Measurements from ENCODE around the gene SMARCC1. TPM values are rescaled to one million over a fixed set of nuclear protein-coding genes. Genes with fewer than 3 reads are reported as not detected.

SMARCC1 gene
- total RNA-seq, 2 donors from 2014 or later, result 25.9 to 34.3 TPM

- Histone ChIP-seq H3K4me1 (no peaks in the 10 kb centered on the region), H3K27ac (no peak overlapping the region), H3K27me3 (no peaks in the 10 kb centered on the region), H3K9me3 (no peaks in the 10 kb centered on the region), H3K4me3 (no peak overlapping the region), H3K36me3 (replicated peaks in 1 of 2; ENCODE audit: insufficient read depth in 1 of 2, low read depth in 2 of 2) (peaks cover 0 to 14% of the 10 kb centered on the region in 2 donors)
- intact Hi-C loops (cut with DNase I), result no loop called here
- DNase-seq, result no peak
- WGBS, 2 donors, result 88 to 95% methylated on average over 4 of the region's 4 CpGs
- TF ChIP-seq CTCF (IDR thresholded peaks at IDR 0.05), result no peak
- no peak for TF ChIP-seq POLR2A (IDR thresholded peaks at IDR 0.05)
- ATAC-seq, result no peak
Measured at GRCh38 chr3:47592066-47592795, 189.5 kb downstream of the SMARCC1 start.

- Histone ChIP-seq H3K4me1 (no peaks in the 10 kb centered on the region), H3K9me3 (no peaks in the 10 kb centered on the region), H3K27ac (no peak overlapping the region), H3K4me3 (no peak overlapping the region), H3K27me3 (no peaks in the 10 kb centered on the region), H3K36me3 (replicated peaks in 1 of 2; ENCODE audit: insufficient read depth in 1 of 2, low read depth in 2 of 2) (peaks cover 0 to 16% of the 10 kb centered on the region in 2 donors)
- TF ChIP-seq CTCF (IDR thresholded peaks at IDR 0.05) (no peak), POLR2A (IDR thresholded peaks at IDR 0.05) (no peak)
- DNase-seq (no peak), ATAC-seq (no peak)
- intact Hi-C loops (cut with DNase I), result no loop called here
- 93 to 97% methylated on average over 2 of the region's 2 CpGs for WGBS, 2 donors
Measured at GRCh38 chr3:47590216-47590615, 191.5 kb downstream of the SMARCC1 start.

- no peak overlapping the region for H3K4me3 ChIP-seq
- H3K27ac ChIP-seq, result no peak overlapping the region
- intact Hi-C loops (cut with DNase I), result no loop called here
- peaks cover 0 to 16% of the 10 kb centered on the region in 2 donors for H3K36me3 ChIP-seq (replicated peaks in 1 of 2; ENCODE audit: insufficient read depth in 1 of 2, low read depth in 2 of 2)
- 88 to 100% methylated on average over 4 of the region's 4 CpGs for WGBS, 2 donors
- H3K4me1 ChIP-seq, result no peaks in the 10 kb centered on the region
- DNase-seq, result no peak
- no peaks in the 10 kb centered on the region for H3K27me3 ChIP-seq
- no peaks in the 10 kb centered on the region for H3K9me3 ChIP-seq
- TF ChIP-seq CTCF (IDR thresholded peaks at IDR 0.05) (no peak), POLR2A (IDR thresholded peaks at IDR 0.05) (no peak)
- ATAC-seq, result no peak
Measured at GRCh38 chr3:47588587-47588986, 193.1 kb downstream of the SMARCC1 start.

GRCh38 chr3:47588053-47588452, 193.6 kb downstream of the SMARCC1 start:
- DNase-seq (no peak), ATAC-seq (no peak)
- no peak overlapping the region for H3K27ac ChIP-seq
- H3K36me3 ChIP-seq (replicated peaks in 1 of 2; ENCODE audit: insufficient read depth in 1 of 2, low read depth in 2 of 2), result peaks cover 0 to 16% of the 10 kb centered on the region in 2 donors
- no peaks in the 10 kb centered on the region for H3K4me1 ChIP-seq
- 94% methylated on average over 7 of the region's 7 CpGs for WGBS, 2 donors
- no peak overlapping the region for H3K4me3 ChIP-seq
- no peaks in the 10 kb centered on the region for H3K9me3 ChIP-seq
- TF ChIP-seq CTCF (IDR thresholded peaks at IDR 0.05) (no peak), POLR2A (IDR thresholded peaks at IDR 0.05) (no peak)
- H3K27me3 ChIP-seq, result no peaks in the 10 kb centered on the region
- intact Hi-C loops (cut with DNase I), result no loop called here

- H3K4me1 ChIP-seq, result no peaks in the 10 kb centered on the region
- WGBS, 2 donors, result 89 to 92% methylated on average over 6 of the region's 6 CpGs
- peaks cover 0 to 16% of the 10 kb centered on the region in 2 donors for H3K36me3 ChIP-seq (replicated peaks in 1 of 2; ENCODE audit: insufficient read depth in 1 of 2, low read depth in 2 of 2)
- no peak overlapping the region for H3K4me3 ChIP-seq
- TF ChIP-seq POLR2A (IDR thresholded peaks at IDR 0.05) (no peak), CTCF (IDR thresholded peaks at IDR 0.05) (no peak)
- no peak overlapping the region for H3K27ac ChIP-seq
- H3K9me3 ChIP-seq, result no peaks in the 10 kb centered on the region
- no peak for ATAC-seq
- H3K27me3 ChIP-seq, result no peaks in the 10 kb centered on the region
- intact Hi-C loops (cut with DNase I), result no loop called here
- no peak for DNase-seq
Measured at GRCh38 chr3:47586746-47587145, 194.9 kb downstream of the SMARCC1 start.
